Measurements from ENCODE around the gene SYCN.
A peak's percentile ranks its signal among the peaks of the same experiment; 100 is the strongest.
"Not testable (repeated sequence)": the region's sequence is repeated elsewhere in the genome, so short reads cannot be mapped to it uniquely, and the experiment has no call there.

SYCN gene

GRCh38 chr19:39224910-39225309 lies 20.8 kb upstream of the SYCN start:
- DNase-seq = no peak

GRCh38 chr19:39223703-39224279 lies 19.7 kb upstream of the SYCN start:
- peak; percentile 29 for DNase-seq

- DNase-seq = not testable (repeated sequence)
These were observed 15.0 kb upstream of the SYCN start for GRCh38 chr19:39219108-39219507.

GRCh38 chr19:39218230-39219007 lies 14.4 kb upstream of the SYCN start:
- no peak for DNase-seq

GRCh38 chr19:39217094-39217493 lies 13.0 kb upstream of the SYCN start:
- DNase-seq = no peak

- not testable (repeated sequence) for DNase-seq
These were observed 11.3 kb upstream of the SYCN start for GRCh38 chr19:39215323-39215722.

GRCh38 chr19:39212375-39212742 lies 8.3 kb upstream of the SYCN start:
- no peak for DNase-seq

- DNase-seq = no peak
These were observed 7.8 kb upstream of the SYCN start for GRCh38 chr19:39211731-39212374.

GRCh38 chr19:39209196-39209595 lies 5.1 kb upstream of the SYCN start:
- DNase-seq = no peak

GRCh38 chr19:39208175-39208795 lies 4.2 kb upstream of the SYCN start:
- DNase-seq = no peak

- no peak for DNase-seq
These were observed 3.3 kb upstream of the SYCN start for GRCh38 chr19:39207293-39207836.

- DNase-seq = no peak
These were observed 2.1 kb upstream of the SYCN start for GRCh38 chr19:39206122-39206521.

GRCh38 chr19:39205449-39205764 lies 1.3 kb upstream of the SYCN start:
- DNase-seq = no peak

GRCh38 chr19:39202998-39203355 lies 1.1 kb downstream of the SYCN start:
- DNase-seq = no peak

- no peak for DNase-seq
These were observed 3.3 kb downstream of the SYCN start for GRCh38 chr19:39200803-39201115.

GRCh38 chr19:39200066-39200802 lies 3.8 kb downstream of the SYCN start:
- no peak for DNase-seq

- peak; percentile 20 for DNase-seq
These were observed 5.0 kb downstream of the SYCN start for GRCh38 chr19:39199025-39199424.

- DNase-seq = no peak
These were observed 6.3 kb downstream of the SYCN start for GRCh38 chr19:39197808-39198207.

- DNase-seq = no peak
These were observed 7.1 kb downstream of the SYCN start, which contains the start of gene NCCRP1 for GRCh38 chr19:39196860-39197562. Gene NCCRP1 (plus strand): TSS chr19:39196964. CDS start chr19:39196983, 19 bp downstream.

GRCh38 chr19:39196320-39196719 lies 7.7 kb downstream of the SYCN start:
- no peak for DNase-seq

GRCh38 chr19:39195755-39196154 lies 8.3 kb downstream of the SYCN start:
- no peak for DNase-seq
